ENCODE data around the gene INO80E.

INO80E gene

GRCh38 chr16:29961127-29961478 is 34.9 kb upstream of the INO80E start:
- Histone ChIP-seq H3K9me2 (replicated peaks; ENCODE audit: low read depth, low read length) (no peaks in the 10 kb centered on the region), H3K4me3 (ENCODE audit: low read length, poor library complexity, severe bottlenecking) (peak overlapping the region; percentile 85), H3K4me1 (ENCODE audit: insufficient read depth, low read length, poor library complexity, severe bottlenecking) (peaks cover 19% of the 10 kb centered on the region), H2AFZ (ENCODE audit: low read length) (peak overlapping the region; percentile 93), H3F3A (ENCODE audit: low read depth) (no peaks in the 10 kb centered on the region), H3K9ac (ENCODE audit: low read depth, low read length, poor library complexity, severe bottlenecking) (peak overlapping the region; percentile 88), H3K36me3 (ENCODE audit: insufficient read depth, low read length) (no peaks in the 10 kb centered on the region), H3K9me3 (ENCODE audit: insufficient read depth, low read depth, low read length) (no peaks in the 10 kb centered on the region), H3K4me2 (ENCODE audit: low read depth, low read length, poor library complexity, severe bottlenecking) (peak overlapping the region; percentile 100), H3K27me3 (ENCODE audit: insufficient read depth, low read length, poor library complexity, severe bottlenecking) (no peaks in the 10 kb centered on the region), H3K79me2 (ENCODE audit: insufficient read depth, low read length) (peaks cover 6% of the 10 kb centered on the region), H4K20me1 (ENCODE audit: insufficient read depth, low read length, poor library complexity, severe bottlenecking) (no peaks in the 10 kb centered on the region)
- TF ChIP-seq EZH2phosphoT487 (IDR thresholded peaks at IDR 0.05; ENCODE audit: borderline replicate concordance): no peak
- no peak for TF ChIP-seq CTCF (conservative IDR thresholded peaks at IDR 0.05; ENCODE audit: low read length)

- H3K36me3 ChIP-seq (ENCODE audit: insufficient read depth, low read length): no peaks in the 10 kb centered on the region
- H3K9me3 ChIP-seq (ENCODE audit: insufficient read depth, low read depth, low read length): no peaks in the 10 kb centered on the region
- peaks cover 19% of the 10 kb centered on the region for H3K4me1 ChIP-seq (ENCODE audit: insufficient read depth, low read length, poor library complexity, severe bottlenecking)
- no peaks in the 10 kb centered on the region for H3F3A ChIP-seq (ENCODE audit: low read depth)
- TF ChIP-seq EZH2phosphoT487 (IDR thresholded peaks at IDR 0.05; ENCODE audit: borderline replicate concordance) (no peak), CTCF (conservative IDR thresholded peaks at IDR 0.05; ENCODE audit: low read length) (peak; percentile 35; the same call in 1 of the 2 replicates)
- no peaks in the 10 kb centered on the region for H4K20me1 ChIP-seq (ENCODE audit: insufficient read depth, low read length, poor library complexity, severe bottlenecking)
- H3K9ac ChIP-seq (ENCODE audit: low read depth, low read length, poor library complexity, severe bottlenecking): peak within 1 kb of the TSS; percentile 88
- H3K79me2 ChIP-seq (ENCODE audit: insufficient read depth, low read length): peaks cover 6% of the 10 kb centered on the region
- peak within 1 kb of the TSS; percentile 100 for H3K4me2 ChIP-seq (ENCODE audit: low read depth, low read length, poor library complexity, severe bottlenecking)
- H3K27me3 ChIP-seq (ENCODE audit: insufficient read depth, low read length, poor library complexity, severe bottlenecking): no peaks in the 10 kb centered on the region
- H2AFZ ChIP-seq (ENCODE audit: low read length): peak within 1 kb of the TSS; percentile 93
- H3K9me2 ChIP-seq (replicated peaks; ENCODE audit: low read depth, low read length): no peaks in the 10 kb centered on the region
- H3K4me3 ChIP-seq (ENCODE audit: low read length, poor library complexity, severe bottlenecking): peak within 1 kb of the TSS; percentile 85
Measured at GRCh38 chr16:29961479-29962343, 34.3 kb upstream of the INO80E start, which contains the start of gene TMEM219. Gene TMEM219, plus strand, starts transcription at chr16:29962079. Its CDS starts 1,065 bp downstream, at chr16:29963144.

- H3K9me2 ChIP-seq (replicated peaks; ENCODE audit: low read depth, low read length): no peaks in the 10 kb centered on the region
- peaks cover 19% of the 10 kb centered on the region for H3K4me1 ChIP-seq (ENCODE audit: insufficient read depth, low read length, poor library complexity, severe bottlenecking)
- H3K4me2 ChIP-seq (ENCODE audit: low read depth, low read length, poor library complexity, severe bottlenecking): peak overlapping the region; percentile 100
- peak overlapping the region; percentile 69 for H2AFZ ChIP-seq (ENCODE audit: low read length)
- H3K9ac ChIP-seq (ENCODE audit: low read depth, low read length, poor library complexity, severe bottlenecking): peak overlapping the region; percentile 88
- no peaks in the 10 kb centered on the region for H3K36me3 ChIP-seq (ENCODE audit: insufficient read depth, low read length)
- no peaks in the 10 kb centered on the region for H3K9me3 ChIP-seq (ENCODE audit: insufficient read depth, low read depth, low read length)
- H3K79me2 ChIP-seq (ENCODE audit: insufficient read depth, low read length): peaks cover 6% of the 10 kb centered on the region
- no peaks in the 10 kb centered on the region for H4K20me1 ChIP-seq (ENCODE audit: insufficient read depth, low read length, poor library complexity, severe bottlenecking)
- no peaks in the 10 kb centered on the region for H3K27me3 ChIP-seq (ENCODE audit: insufficient read depth, low read length, poor library complexity, severe bottlenecking)
- H3K4me3 ChIP-seq (ENCODE audit: low read length, poor library complexity, severe bottlenecking): peak overlapping the region; percentile 85
- TF ChIP-seq EZH2phosphoT487 (IDR thresholded peaks at IDR 0.05; ENCODE audit: borderline replicate concordance) (no peak), CTCF (conservative IDR thresholded peaks at IDR 0.05; ENCODE audit: low read length) (no peak)
- H3F3A ChIP-seq (ENCODE audit: low read depth): no peaks in the 10 kb centered on the region
Measured at GRCh38 chr16:29962344-29962994, 33.6 kb upstream of the INO80E start.

Measured in Loucy (cell line).